GM18511 (cell line): ENCODE data around the gene RPS5.

Experiments
- ATAC-seq: cut with Tn5 transposase; IDR thresholded peaks from one replicate; pipeline ENCODE4 v1.9.1; 2021; ENCODE audit warnings: mild to moderate bottlenecking, moderate library complexity; ENCODE audit not compliant: unreplicated experiment

The RPS5 gene

GRCh38 chr19:58386576-58387337 lies at the start of gene RPS5:
TSS of gene RPS5 (plus strand) at chr19:58387269. CDS start at chr19:58388138, 869 bp downstream.
- ATAC-seq: peak; percentile 94

DNA sequence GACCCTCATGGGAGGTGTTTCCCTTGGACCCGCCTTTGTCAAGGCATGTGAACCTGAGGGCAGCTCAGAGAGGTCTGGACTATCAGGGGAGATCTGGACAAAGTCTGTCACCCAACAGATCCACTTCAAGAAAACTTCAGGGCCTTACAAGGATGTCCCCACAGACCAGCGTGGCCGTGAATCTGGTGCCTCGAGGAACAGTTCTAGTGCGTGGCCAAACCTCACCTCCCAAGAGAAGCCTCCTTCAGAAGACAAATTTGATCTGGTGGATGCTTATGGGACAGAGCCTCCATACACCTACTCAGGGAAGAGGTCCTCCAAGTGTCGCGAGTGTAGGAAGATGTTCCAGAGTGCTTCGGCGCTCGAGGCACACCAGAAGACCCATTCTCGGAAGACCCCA lies 48.7 kb upstream of the RPS5 start:
- no peak for ATAC-seq

GRCh38 chr19:58338825-58339558 lies 48.1 kb upstream of the RPS5 start:
- no peak for ATAC-seq

DNA sequence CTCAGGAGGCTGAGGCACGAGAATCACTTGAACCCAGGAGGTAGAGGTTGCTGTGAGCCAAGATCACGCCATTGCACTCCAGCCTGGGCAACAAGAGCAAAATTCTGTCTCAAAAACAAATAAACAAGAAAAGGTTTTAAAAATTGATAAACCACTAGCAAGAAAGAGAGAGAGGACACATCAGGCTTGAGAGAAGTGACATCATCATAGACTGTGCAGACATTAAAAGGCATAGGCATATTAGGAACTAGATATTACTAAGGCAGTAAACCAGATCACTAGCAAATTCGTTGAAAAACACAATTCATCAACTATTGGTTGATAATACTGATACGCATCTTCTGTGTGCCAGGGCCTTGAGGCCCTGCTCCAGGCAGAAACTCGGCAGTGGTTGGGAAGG lies 41.5 kb upstream of the RPS5 start:
- no peak for ATAC-seq

DNA sequence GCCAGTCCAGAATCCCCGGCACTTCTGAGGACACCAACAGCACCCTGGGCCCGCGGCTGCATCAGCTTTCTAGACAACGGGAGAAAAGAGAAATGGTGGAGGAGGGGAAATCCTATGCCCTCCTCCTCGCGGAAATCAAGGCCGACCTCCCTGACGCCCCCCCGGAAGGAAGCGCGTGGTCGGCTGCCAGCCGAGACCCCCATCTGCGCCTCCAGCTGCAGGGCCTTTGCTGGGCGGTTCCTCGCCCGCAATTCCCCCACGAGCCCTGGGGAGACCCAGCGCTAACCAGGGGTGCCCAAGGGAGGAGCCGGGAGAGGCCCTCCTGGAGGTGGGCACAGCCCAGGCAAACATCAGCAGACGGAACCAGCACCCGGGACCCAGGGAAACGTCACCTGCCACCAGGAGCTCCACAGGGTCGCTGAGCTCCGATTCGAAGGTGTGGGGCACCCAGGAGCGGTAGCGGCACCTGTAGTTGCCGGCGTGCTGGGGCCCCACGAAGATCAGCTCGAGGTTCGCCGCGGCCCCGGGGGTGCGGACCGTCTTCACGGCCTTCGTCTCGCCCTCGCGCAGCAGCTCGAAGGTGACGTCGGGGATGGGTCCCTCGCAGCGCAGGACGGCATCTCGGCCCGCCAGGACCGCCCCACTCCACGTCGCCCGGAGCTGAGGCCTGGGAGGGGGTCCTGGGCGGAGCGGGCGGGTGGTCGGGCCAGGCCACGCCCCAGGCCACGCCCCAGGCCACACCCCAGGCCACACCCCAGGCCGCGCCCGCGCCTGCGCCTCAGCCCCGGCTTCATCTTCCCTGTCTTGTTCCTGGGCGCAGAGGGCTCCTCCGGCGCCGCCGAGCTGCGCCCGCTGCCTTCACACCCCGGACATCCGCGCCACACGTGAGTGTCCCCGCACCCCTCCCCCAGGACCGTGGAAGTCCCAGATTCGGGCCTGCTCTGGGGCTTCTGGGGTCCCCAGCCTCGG lies 39.8 kb upstream of the RPS5 start:
- peak; percentile 93 for ATAC-seq

DNA sequence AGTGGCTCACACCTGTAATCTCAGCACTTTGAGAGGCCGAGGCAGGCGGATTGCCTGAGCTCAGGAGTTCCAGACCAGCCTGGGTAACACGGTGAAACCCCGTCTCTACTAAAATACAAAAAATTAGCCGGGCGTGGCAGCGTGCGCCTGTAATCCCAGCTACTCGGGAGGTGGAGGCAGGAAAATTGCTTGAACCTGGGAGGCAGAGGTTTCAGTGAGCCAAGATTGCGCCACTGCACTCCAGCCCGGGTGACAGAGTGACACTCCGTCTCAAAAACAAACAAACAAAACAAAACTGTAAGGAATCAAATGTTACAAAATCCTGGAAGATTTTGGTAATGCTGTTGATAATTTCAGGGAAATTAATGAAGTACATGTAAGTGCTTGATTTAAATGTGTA lies 39.0 kb upstream of the RPS5 start:
- ATAC-seq: peak; percentile 13

GRCh38 chr19:58349590-58349989 lies 37.5 kb upstream of the RPS5 start:
- no peak for ATAC-seq

- no peak for ATAC-seq
Observed at GRCh38 chr19:58350001-58350861, 36.8 kb upstream of the RPS5 start.

DNA sequence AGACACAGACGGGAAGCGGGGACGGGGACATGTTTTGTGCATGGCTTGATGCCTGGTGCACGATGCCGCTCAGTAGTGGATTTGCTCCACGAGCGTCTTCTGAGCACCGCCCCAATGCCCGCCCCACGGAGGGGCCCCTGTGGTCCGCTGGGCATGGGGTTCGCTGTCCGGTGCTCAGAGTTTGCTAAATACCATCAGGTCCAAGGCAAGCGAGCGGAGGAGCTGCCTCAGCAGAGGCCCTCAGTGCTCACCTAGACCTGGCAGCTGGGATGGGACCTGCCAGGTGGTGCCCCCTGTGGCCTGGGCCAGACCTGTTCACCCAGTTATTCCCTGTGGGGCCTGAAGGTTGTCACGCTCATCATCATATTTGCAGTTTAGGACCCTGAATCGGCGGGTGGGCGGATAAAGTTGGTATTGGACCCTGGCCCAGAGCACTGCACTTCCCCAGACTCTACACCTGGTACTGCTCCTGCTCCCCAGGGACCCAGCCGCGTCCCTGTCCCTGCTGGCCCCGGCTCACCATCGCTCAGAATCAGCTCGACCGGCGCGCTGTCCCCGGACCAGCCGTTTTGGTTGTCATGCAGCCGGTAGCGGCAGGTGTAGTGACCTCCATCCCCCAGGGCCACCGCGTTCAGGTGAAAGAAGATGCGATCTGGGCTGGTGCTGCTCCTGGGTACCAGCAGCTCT lies 36.1 kb upstream of the RPS5 start:
- no peak for ATAC-seq

DNA sequence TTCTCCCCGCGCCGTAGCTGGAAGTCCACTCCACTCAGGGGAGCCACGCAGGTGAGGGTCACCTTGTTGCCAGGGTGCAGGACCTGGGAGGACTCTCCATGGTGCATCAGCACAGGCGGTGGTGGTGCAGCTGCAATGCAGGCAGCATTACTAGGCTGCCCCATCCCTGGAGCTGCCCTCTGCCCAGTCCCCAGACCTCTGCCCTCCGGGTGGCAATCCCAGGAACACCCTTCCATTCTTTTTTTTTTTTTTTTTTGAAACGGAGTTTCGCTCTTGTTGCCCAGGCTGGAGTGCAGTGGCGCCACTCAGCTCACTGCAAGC lies 35.6 kb upstream of the RPS5 start:
- no peak for ATAC-seq

DNA sequence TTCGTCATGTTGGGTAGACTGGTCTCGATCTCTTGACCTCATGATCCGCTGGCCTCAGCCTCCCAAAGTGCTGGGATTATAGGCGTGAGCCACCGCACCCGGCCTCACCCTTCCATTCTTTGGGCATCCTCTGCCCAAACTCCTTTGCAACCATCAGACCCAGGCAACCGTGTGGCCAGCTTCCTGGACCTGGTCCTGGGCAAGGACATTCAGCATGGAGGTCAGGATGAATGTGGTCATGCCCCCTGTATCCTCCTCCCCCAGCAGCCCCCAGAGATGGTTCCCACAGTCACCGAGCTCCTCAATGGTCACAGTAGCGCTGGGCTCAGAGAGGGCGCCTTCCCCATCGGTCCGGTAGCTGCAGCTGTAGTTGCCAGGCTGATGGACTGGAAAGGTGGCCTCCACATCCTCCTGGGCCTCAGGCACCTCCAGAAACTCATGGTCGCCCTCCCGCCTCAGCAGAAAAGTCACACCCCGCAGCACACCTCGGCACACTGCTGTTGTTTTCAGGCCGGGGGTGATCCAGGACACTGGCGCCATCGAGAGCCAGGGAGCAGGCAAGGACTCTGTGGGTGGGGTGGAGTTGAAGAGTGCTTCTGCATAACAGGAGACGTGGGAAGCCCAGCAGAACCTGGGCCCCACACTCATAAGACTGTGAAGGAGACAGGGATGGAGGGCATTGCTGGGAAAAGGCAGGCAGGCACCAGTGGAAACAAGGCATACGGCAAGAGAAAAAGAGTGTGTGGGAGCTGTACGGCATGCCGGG lies 34.9 kb upstream of the RPS5 start:
- ATAC-seq: no peak

DNA sequence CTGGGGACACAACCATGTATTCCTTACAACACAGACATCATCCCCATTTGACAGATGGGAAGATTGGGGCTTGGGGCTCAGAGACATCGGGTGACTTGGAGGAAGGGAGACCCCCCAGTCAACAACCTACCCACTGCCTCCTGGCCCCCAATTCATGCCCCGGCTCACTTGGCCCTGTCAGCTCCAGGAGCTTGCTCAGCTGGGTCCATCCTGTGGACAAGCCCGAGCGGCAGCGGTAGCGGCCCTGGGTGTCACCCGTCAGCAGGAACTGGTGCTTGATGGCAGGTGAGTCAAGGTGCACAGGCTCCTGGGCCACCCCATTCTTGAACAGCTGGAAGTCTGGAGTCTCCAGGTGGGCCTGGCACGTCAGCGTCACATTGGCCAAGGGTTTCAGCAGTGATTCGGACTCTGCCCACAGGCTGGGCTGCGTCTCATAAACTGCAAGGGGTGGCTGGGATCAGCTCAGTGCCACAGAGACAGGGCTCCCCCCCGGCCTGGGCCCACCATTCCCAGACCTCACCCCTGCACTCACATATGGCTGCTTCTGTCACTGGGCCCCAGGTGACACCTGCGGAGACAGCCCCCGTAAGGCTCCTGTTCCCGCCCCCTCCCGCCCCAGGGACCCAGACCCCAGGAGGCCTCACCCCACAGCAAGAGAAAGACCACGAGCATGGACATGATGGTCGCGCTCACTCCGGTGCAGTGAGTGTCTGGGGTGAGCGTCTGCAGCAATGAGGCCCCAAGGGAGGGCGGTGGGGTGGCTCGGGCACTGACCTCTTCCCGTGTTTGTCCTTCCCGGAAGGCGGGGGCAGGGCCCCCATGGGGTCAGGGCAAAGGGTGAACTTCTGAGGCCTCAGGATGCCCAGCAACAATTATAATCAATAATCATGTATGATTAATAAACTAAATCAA lies 34.1 kb upstream of the RPS5 start, which contains the start of gene A1BG:
TSS of gene A1BG (minus strand) at position 733 of the 912 bp plus-strand sequence. CDS start at position 678, 55 bp downstream.
- no peak for ATAC-seq

DNA sequence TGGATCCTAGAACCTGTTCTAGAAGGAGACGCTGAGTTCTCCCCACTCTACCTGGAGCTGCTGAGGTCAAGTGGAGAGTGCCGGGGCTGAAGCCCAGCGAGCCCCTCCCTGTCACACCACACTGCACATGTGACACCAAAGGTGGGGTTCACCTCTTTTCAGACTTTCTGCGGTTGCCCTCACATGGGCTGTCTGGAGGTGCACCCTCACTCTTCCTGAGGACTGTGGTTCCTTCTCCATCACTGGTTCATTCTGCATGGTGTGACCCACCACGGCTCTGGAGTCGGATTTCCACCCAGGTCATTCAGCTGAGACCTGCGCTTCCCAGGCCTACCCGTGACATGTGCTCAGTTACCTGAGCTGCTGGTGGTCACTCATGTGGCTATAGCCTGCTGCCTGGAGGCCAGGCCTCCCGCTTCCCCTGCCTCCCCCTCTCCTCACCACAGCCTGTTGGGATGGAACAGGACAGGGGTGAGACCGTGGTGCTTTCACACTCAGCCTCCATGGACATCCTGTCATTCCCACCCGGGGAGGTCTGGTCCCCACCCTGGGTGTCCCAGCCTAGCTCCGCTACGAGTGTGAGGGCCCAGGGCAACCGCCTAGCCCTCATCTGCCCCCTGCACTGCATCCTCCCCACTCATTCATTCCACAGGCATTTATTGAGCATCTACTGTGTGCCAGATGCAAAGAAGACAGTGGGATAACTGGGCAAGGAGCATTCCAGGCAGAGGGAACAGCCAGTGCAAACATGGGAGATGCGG lies 33.2 kb upstream of the RPS5 start:
- no peak for ATAC-seq

DNA sequence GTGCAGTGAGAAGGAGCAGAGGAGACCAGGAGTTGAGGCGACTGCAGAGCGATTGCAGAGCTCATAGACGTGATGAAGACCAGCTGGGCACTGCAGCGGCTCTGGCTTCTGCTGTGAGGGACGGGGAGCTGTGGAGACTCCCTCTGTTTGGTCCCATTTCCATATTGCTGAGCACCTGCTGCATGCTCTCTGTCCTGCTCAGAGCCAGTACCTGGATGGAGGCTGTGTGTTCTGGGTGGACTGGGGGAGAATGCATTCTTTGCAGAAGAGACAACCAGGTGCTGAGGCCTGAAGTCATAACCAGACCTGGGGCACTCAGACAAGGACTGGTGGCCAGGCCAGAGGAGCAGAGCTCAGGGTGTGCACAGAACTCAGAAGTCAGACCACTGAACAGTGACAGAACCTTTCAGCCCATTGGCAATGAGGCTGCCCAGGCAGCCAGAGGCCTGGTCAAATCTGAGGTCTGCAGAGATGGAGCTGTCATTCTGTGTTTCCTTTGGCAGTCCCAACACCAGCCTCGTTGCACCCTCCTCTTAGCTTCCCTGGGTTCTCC lies 32.5 kb upstream of the RPS5 start:
- ATAC-seq: no peak

- ATAC-seq: no peak
Observed at GRCh38 chr19:58355215-58355796, 31.8 kb upstream of the RPS5 start.

- peak; percentile 30 for ATAC-seq
Observed at GRCh38 chr19:58355908-58356765, 30.9 kb upstream of the RPS5 start.
